ENCODE data around the gene S100A5. TPM values are rescaled to one million over a fixed set of nuclear protein-coding genes. Genes with fewer than 3 reads are reported as not detected.
"Not testable (repeated sequence)": the region's sequence is repeated elsewhere in the genome, so short reads cannot be mapped to it uniquely, and the experiment has no call there.

Gene S100A5
- polyA plus RNA-seq (2011; rRNA removed) (0.48 and 0.68 TPM in 2 replicates), polyA plus RNA-seq (2017; fragmentation: RNase III; extraction: RNeasy Plus Mini Kit Qiagen cat#74134 plus additional on column Dnase treatment) (0.17 to 0.57 TPM (median 0.45 TPM) in 3 replicates), polyA minus RNA-seq (2011; rRNA and poly(A)+ RNA removed) (not detected in 2 replicates)
- 0.52 and 1.1 TPM in 2 replicates for polyA plus RNA-seq (2012; cell fraction: cytosol; rRNA removed)
- polyA plus RNA-seq (2012; cell fraction: nucleus; rRNA removed): 0.92 and 1.3 TPM in 2 replicates

- TF ChIP-seq JUN (IDR thresholded peaks at IDR 0.05) (no peak), ZSCAN20 (CRISPR knock-in tag; IDR thresholded peaks at IDR 0.05) (no peak), TP53 (CRISPR knock-in tag; IDR thresholded peaks at IDR 0.05) (no peak), HEYL (CRISPR knock-in tag; IDR thresholded peaks at IDR 0.05) (no peak), RNF2 (IDR thresholded peaks at IDR 0.05; ENCODE audit: borderline replicate concordance, low read depth) (no peak)
- TF ChIP-seq, protein P1, sequence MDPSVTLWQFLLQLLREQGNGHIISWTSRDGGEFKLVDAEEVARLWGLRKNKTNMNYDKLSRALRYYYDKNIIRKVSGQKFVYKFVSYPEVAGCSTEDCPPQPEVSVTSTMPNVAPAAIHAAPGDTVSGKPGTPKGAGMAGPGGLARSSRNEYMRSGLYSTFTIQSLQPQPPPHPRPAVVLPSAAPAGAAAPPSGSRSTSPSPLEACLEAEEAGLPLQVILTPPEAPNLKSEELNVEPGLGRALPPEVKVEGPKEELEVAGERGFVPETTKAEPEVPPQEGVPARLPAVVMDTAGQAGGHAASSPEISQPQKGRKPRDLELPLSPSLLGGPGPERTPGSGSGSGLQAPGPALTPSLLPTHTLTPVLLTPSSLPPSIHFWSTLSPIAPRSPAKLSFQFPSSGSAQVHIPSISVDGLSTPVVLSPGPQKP (IDR thresholded peaks at IDR 0.05; ENCODE audit: low read depth, low read length): no peak
- H3K4me3 ChIP-seq: no peak within 1 kb of the TSS
- 85% methylated on average over 11 of the region's 11 CpGs for WGBS (ENCODE audit: missing lambda C conversion rate)
- peaks cover 69% of the 10 kb centered on the region for H3K4me1 ChIP-seq
- no peak for ATAC-seq
- FAIRE-seq: no peak
- CTCF ChIA-PET: interaction anchor here (0.8 to 18.2 kb wide), 9 partner anchors 7 to 187 kb away, joined by 3 to 471 read pairs (median 4); partner anchors contain the start of genes S100A2 and S100A6
- POLR2A ChIA-PET: interaction anchor here (1.6 kb wide), 1 partner anchor 26 kb away, joined by 6 read pairs; no protein-coding TSS in a partner anchor
- H3K9me3 ChIP-seq: no peaks in the 10 kb centered on the region
- no peak within 1 kb of the TSS for H3K4me2 ChIP-seq
- DNase-seq (ENCODE audit: low read depth in 1 of 2, low spot score in 1 of 2): no peak
- peak within 1 kb of the TSS; percentile 19 to 97; a peak in 5 of 6 replicates for H3K27ac ChIP-seq
Measured at GRCh38 chr1:153540394-153541361, at the start of gene S100A5. TSS of gene S100A5 (minus strand) at chr1:153540934. CDS start at chr1:153540191, 743 bp downstream.

DNA sequence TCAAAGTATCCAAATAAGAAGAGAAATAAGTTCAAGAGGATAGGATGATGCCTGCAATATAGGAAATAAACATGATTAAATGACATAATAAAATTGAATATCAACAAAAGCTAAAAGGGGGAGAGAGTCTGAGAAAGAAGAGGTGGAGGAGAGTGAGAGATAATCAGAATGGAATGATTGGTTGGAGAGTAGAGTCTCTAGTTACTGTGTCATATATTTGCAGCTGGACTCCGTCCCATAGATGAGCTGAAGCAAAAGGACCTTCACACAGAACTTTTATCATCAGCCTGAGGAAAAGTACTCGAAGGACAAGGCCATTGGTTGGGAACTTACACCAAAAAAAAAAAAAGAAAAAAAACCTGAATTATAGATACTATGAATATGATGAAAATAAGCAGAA, 47.7 kb upstream of the S100A5 start:
- Histone ChIP-seq H3K4me3 (no peak overlapping the region), H3K4me2 (no peak overlapping the region), H3K4me1 (0 out of 3 replicates have a peak, but pooled peaks cover 7% of the 10 kb centered on the region), H3K9me3 (no peaks in the 10 kb centered on the region), H3K27ac (no peak overlapping the region)
- CTCF ChIA-PET: interaction anchor here (0.6 to 1.1 kb wide), 3 partner anchors 16 to 1497 kb away, joined by 3 read pairs; no protein-coding TSS in a partner anchor
- POLR2A ChIA-PET: interaction anchor here (0.5 kb wide), 1 partner anchor 43 kb away, joined by 4 read pairs; no protein-coding TSS in a partner anchor
- no peak for ATAC-seq
- WGBS (ENCODE audit: missing lambda C conversion rate): 89% methylated on average over 2 of the region's 2 CpGs
- FAIRE-seq: no peak
- no peak for DNase-seq (ENCODE audit: low read depth in 1 of 2, low spot score in 1 of 2)
- TF ChIP-seq HOXB13 (CRISPR knock-in tag; IDR thresholded peaks at IDR 0.05; ENCODE audit: low read depth) (no peak), MAX (IDR thresholded peaks at IDR 0.05) (no peak), FOSB (CRISPR knock-in tag; IDR thresholded peaks at IDR 0.05) (no peak), NPAS2 (CRISPR knock-in tag; IDR thresholded peaks at IDR 0.05; ENCODE audit: borderline replicate concordance) (no peak), HOXB5 (CRISPR knock-in tag; IDR thresholded peaks at IDR 0.05) (no peak), PHF8 (IDR thresholded peaks at IDR 0.05; ENCODE audit: borderline replicate concordance, low read depth) (no peak), FOXS1 (CRISPR knock-in tag; IDR thresholded peaks at IDR 0.05) (no peak)
- TF ChIP-seq, protein P2, sequence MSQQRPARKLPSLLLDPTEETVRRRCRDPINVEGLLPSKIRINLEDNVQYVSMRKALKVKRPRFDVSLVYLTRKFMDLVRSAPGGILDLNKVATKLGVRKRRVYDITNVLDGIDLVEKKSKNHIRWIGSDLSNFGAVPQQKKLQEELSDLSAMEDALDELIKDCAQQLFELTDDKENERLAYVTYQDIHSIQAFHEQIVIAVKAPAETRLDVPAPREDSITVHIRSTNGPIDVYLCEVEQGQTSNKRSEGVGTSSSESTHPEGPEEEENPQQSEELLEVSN (IDR thresholded peaks at IDR 0.05; ENCODE audit: borderline replicate concordance, low read depth): no peak
- TF ChIP-seq, protein P3, sequence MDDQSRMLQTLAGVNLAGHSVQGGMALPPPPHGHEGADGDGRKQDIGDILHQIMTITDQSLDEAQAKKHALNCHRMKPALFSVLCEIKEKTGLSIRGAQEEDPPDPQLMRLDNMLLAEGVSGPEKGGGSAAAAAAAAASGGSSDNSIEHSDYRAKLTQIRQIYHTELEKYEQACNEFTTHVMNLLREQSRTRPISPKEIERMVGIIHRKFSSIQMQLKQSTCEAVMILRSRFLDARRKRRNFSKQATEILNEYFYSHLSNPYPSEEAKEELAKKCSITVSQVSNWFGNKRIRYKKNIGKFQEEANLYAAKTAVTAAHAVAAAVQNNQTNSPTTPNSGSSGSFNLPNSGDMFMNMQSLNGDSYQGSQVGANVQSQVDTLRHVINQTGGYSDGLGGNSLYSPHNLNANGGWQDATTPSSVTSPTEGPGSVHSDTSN (IDR thresholded peaks at IDR 0.05): no peak

DNA sequence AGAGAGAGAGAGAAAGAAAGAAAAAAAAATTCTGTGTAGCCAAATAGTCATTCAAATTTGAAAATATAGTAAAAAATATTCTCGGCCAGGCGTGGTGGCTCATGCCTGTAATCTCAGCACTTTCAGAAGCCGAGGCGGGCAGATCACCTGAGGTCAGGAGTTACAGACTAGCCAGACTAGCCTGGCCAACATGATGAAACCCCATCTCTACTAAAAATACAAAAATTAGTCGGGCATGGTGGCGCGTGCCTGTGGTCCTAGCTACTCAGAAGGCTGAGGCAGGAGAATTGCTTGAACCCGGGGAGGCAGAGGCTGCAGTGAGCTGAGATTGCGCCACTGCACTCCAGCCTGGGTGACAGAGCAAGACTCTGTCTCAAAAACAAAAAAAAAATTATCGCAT, 47.3 kb upstream of the S100A5 start:
- H3K4me3 ChIP-seq; POLR2A ChIA-PET; H3K4me2 ChIP-seq; H3K9me3 ChIP-seq; ATAC-seq; DNase-seq (ENCODE audit: low read depth in 1 of 2, low spot score in 1 of 2); H3K4me1 ChIP-seq; H3K27ac ChIP-seq; FAIRE-seq: not testable (repeated sequence)
- CTCF ChIA-PET: interaction anchor here (0.6 to 3.3 kb wide), 5 partner anchors 15 to 1498 kb away, joined by 3 to 34 read pairs (median 3); no protein-coding TSS in a partner anchor
- 81% methylated on average over 10 of the region's 10 CpGs for WGBS (ENCODE audit: missing lambda C conversion rate)
